Measurements from ENCODE around the gene SGIP1.

DNA sequence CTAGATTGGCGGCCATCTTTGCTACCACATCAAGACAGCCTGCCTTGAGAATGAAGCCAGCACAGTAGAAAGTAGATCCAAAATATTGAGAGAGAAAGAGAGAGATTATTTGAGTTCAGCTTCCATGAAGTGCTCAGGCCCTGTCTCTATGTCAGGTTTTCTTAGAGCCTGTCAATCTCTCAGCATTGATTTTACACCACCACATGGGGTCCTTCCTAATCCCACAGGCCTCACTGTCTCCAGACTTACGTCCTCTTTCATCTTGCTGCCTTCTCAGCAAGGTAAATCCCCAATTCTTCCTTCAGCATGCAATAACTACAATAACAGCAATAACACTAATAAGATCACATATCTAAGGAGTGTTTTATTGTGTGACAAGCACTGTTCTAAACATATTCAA lies 239.3 kb downstream of the SGIP1 start:
- TF ChIP-seq EZH2 (IDR thresholded peaks at IDR 0.05) (no peak), POLR2AphosphoS5 (IDR thresholded peaks at IDR 0.05; ENCODE audit: borderline replicate concordance, low read depth, low read length) (no peak)

Measured in SK-N-MC (cell line).